HEK293 (cell line): ENCODE data around the gene RIT1.
A peak's percentile ranks its signal among the peaks of the same experiment; 100 is the strongest.

ENCODE experiments used
- GFI1B ChIP-seq: fragments of 450-650 bp; formaldehyde crosslinking; IDR thresholded peaks from 2 replicates; pipeline ENCODE4 v1.5.1; 2016; ENCODE audit warnings: missing biosample characterization, missing genetic modification characterization
- IKZF3 ChIP-seq: fragments of 450-650 bp; IDR thresholded peaks from 2 replicates; pipeline ENCODE4 v1.5.0; 2018; ENCODE audit warnings: missing biosample characterization, mild to moderate bottlenecking, missing genetic modification characterization, moderate library complexity
- KLF8 ChIP-seq: fragments of 450-650 bp; formaldehyde crosslinking; IDR thresholded peaks from 2 replicates; pipeline ENCODE4 v1.5.1; 2016; ENCODE audit warnings: missing biosample characterization, missing genetic modification characterization
- ZEB2 ChIP-seq: fragments of 450-650 bp; formaldehyde crosslinking; IDR thresholded peaks from 2 replicates; pipeline ENCODE4 v1.5.1; 2016; ENCODE audit warnings: missing biosample characterization, missing genetic modification characterization
- ZNF121 ChIP-seq: fragments of 450-650 bp; formaldehyde crosslinking; IDR thresholded peaks from 2 replicates; pipeline ENCODE4 v1.5.1; 2016; ENCODE audit warnings: missing biosample characterization, missing genetic modification characterization
- ZNF311 ChIP-seq: fragments of 450-650 bp; formaldehyde crosslinking; IDR thresholded peaks from 2 replicates; pipeline ENCODE4 v1.5.1; 2017; ENCODE audit warnings: missing biosample characterization, missing genetic modification characterization, borderline replicate concordance
- ZNF366 ChIP-seq: fragments of 450-650 bp; formaldehyde crosslinking; conservative IDR thresholded peaks from 2 replicates; pipeline ENCODE4 v1.5.1; 2016; ENCODE audit warnings: missing biosample characterization, missing genetic modification characterization
- ZNF391 ChIP-seq: fragments of 450-650 bp; formaldehyde crosslinking; IDR thresholded peaks from 2 replicates; pipeline ENCODE4 v1.5.1; 2016; ENCODE audit warnings: low read depth, missing biosample characterization, missing genetic modification characterization, borderline replicate concordance
- ZNF654 ChIP-seq: fragments of 450-650 bp; formaldehyde crosslinking; IDR thresholded peaks from 2 replicates; pipeline ENCODE4 v1.5.1; 2016; ENCODE audit warnings: low read depth, missing biosample characterization, missing genetic modification characterization
- ZSCAN16 ChIP-seq: fragments of 450-650 bp; formaldehyde crosslinking; IDR thresholded peaks from 2 replicates; pipeline ENCODE4 v1.5.1; 2016; ENCODE audit warnings: missing biosample characterization, missing genetic modification characterization
- ZSCAN30 ChIP-seq: fragments of 450-650 bp; IDR thresholded peaks from 2 replicates; pipeline ENCODE4 v1.5.1; 2018; ENCODE audit warnings: missing biosample characterization, mild to moderate bottlenecking, missing genetic modification characterization, moderate library complexity
- TF ChIP-seq, protein P1 (sequence below): fragments of 450-650 bp; formaldehyde crosslinking; IDR thresholded peaks from 2 replicates; pipeline ENCODE4 v1.5.1; 2016; ENCODE audit warnings: missing biosample characterization, missing genetic modification characterization
- TF ChIP-seq, protein P2 (sequence below): fragments of 450-650 bp; formaldehyde crosslinking; IDR thresholded peaks from 2 replicates; pipeline ENCODE4 v1.5.1; 2016; ENCODE audit warnings: missing biosample characterization, missing genetic modification characterization
- TF ChIP-seq, protein P3 (sequence below): fragments of 450-650 bp; formaldehyde crosslinking; IDR thresholded peaks from 2 replicates; pipeline ENCODE4 v1.5.1; 2016; ENCODE audit warnings: missing biosample characterization, missing genetic modification characterization
- TF ChIP-seq, protein P4 (sequence below): fragments of 450-650 bp; IDR thresholded peaks from 2 replicates; pipeline ENCODE4 v1.5.1; 2018; ENCODE audit warnings: missing biosample characterization, mild to moderate bottlenecking, missing genetic modification characterization
- TF ChIP-seq, protein P5 (sequence below): fragments of 450-650 bp; formaldehyde crosslinking; IDR thresholded peaks from 2 replicates; pipeline ENCODE4 v1.5.1; 2017; ENCODE audit warnings: missing biosample characterization, mild to moderate bottlenecking, missing genetic modification characterization, moderate library complexity
- TF ChIP-seq, protein P6 (sequence below): fragments of 450-650 bp; formaldehyde crosslinking; IDR thresholded peaks from 2 replicates; pipeline ENCODE4 v1.5.1; 2016; ENCODE audit warnings: missing biosample characterization, missing genetic modification characterization, borderline replicate concordance

The RIT1 gene

DNA sequence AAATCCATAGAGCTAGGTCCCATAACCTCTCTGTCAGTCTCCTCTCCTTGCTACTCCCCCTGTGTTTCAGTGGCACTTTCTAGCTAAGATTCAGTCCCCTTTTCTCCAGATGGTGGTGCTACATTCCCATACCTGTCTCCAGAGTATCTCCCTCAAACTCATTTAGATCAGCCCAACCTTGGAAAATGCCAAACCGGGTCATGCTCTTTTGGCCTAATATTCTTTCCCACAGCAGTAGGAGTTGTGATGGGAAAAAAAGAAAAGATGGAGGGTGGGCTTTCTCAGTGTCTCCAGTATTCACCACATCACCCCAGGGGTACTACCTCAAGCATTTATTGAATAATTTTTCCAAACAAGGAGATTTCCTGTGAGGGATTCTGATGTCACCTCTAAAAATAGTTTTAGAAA, 27.1 kb upstream of the RIT1 start (continued):
- TF ChIP-seq, protein P1, sequence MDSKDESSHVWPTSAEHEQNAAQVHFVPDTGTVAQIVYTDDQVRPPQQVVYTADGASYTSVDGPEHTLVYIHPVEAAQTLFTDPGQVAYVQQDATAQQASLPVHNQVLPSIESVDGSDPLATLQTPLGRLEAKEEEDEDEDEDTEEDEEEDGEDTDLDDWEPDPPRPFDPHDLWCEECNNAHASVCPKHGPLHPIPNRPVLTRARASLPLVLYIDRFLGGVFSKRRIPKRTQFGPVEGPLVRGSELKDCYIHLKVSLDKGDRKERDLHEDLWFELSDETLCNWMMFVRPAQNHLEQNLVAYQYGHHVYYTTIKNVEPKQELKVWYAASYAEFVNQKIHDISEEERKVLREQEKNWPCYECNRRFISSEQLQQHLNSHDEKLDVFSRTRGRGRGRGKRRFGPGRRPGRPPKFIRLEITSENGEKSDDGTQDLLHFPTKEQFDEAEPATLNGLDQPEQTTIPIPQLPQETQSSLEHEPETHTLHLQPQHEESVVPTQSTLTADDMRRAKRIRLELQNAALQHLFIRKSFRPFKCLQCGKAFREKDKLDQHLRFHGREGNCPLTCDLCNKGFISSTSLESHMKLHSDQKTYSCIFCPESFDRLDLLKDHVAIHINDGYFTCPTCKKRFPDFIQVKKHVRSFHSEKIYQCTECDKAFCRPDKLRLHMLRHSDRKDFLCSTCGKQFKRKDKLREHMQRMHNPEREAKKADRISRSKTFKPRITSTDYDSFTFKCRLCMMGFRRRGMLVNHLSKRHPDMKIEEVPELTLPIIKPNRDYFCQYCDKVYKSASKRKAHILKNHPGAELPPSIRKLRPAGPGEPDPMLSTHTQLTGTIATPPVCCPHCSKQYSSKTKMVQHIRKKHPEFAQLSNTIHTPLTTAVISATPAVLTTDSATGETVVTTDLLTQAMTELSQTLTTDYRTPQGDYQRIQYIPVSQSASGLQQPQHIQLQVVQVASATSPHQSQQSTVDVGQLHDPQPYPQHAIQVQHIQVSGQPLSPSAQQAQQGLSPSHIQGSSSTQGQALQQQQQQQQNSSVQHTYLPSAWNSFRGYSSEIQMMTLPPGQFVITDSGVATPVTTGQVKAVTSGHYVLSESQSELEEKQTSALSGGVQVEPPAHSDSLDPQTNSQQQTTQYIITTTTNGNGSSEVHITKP (tag by site-specific recombination): peak; percentile 99
- TF ChIP-seq, protein P2, sequence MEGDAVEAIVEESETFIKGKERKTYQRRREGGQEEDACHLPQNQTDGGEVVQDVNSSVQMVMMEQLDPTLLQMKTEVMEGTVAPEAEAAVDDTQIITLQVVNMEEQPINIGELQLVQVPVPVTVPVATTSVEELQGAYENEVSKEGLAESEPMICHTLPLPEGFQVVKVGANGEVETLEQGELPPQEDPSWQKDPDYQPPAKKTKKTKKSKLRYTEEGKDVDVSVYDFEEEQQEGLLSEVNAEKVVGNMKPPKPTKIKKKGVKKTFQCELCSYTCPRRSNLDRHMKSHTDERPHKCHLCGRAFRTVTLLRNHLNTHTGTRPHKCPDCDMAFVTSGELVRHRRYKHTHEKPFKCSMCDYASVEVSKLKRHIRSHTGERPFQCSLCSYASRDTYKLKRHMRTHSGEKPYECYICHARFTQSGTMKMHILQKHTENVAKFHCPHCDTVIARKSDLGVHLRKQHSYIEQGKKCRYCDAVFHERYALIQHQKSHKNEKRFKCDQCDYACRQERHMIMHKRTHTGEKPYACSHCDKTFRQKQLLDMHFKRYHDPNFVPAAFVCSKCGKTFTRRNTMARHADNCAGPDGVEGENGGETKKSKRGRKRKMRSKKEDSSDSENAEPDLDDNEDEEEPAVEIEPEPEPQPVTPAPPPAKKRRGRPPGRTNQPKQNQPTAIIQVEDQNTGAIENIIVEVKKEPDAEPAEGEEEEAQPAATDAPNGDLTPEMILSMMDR (tag by site-specific recombination): peak; percentile 85
- TF ChIP-seq, protein P3, sequence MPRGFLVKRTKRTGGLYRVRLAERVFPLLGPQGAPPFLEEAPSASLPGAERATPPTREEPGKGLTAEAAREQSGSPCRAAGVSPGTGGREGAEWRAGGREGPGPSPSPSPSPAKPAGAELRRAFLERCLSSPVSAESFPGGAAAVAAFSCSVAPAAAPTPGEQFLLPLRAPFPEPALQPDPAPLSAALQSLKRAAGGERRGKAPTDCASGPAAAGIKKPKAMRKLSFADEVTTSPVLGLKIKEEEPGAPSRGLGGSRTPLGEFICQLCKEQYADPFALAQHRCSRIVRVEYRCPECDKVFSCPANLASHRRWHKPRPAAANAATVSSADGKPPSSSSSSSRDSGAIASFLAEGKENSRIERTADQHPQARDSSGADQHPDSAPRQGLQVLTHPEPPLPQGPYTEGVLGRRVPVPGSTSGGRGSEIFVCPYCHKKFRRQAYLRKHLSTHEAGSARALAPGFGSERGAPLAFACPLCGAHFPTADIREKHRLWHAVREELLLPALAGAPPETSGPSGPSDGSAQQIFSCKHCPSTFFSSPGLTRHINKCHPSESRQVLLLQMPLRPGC (tag by site-specific recombination): no peak
- 0 out of 2 replicates have a peak, but pooled peaks have one; percentile 44 for TF ChIP-seq ZNF366 (tag by site-specific recombination)
- peak; percentile 86 for TF ChIP-seq ZNF121 (tag by site-specific recombination)
- TF ChIP-seq KLF8: peak; percentile 39
- peak; percentile 96 for TF ChIP-seq IKZF3 (tag by site-specific recombination)
- peak; percentile 44; the same call in 1 of the 2 replicates for TF ChIP-seq ZEB2 (tag by site-specific recombination)
- TF ChIP-seq, protein P4, sequence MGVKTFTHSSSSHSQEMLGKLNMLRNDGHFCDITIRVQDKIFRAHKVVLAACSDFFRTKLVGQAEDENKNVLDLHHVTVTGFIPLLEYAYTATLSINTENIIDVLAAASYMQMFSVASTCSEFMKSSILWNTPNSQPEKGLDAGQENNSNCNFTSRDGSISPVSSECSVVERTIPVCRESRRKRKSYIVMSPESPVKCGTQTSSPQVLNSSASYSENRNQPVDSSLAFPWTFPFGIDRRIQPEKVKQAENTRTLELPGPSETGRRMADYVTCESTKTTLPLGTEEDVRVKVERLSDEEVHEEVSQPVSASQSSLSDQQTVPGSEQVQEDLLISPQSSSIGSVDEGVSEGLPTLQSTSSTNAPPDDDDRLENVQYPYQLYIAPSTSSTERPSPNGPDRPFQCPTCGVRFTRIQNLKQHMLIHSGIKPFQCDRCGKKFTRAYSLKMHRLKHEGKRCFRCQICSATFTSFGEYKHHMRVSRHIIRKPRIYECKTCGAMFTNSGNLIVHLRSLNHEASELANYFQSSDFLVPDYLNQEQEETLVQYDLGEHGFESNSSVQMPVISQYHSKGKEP: no peak
- TF ChIP-seq, protein P5, sequence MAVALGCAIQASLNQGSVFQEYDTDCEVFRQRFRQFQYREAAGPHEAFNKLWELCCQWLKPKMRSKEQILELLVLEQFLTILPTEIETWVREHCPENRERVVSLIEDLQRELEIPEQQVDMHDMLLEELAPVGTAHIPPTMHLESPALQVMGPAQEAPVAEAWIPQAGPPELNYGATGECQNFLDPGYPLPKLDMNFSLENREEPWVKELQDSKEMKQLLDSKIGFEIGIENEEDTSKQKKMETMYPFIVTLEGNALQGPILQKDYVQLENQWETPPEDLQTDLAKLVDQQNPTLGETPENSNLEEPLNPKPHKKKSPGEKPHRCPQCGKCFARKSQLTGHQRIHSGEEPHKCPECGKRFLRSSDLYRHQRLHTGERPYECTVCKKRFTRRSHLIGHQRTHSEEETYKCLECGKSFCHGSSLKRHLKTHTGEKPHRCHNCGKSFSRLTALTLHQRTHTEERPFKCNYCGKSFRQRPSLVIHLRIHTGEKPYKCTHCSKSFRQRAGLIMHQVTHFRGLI (tag by site-specific recombination): peak; percentile 98
- TF ChIP-seq, protein P6, sequence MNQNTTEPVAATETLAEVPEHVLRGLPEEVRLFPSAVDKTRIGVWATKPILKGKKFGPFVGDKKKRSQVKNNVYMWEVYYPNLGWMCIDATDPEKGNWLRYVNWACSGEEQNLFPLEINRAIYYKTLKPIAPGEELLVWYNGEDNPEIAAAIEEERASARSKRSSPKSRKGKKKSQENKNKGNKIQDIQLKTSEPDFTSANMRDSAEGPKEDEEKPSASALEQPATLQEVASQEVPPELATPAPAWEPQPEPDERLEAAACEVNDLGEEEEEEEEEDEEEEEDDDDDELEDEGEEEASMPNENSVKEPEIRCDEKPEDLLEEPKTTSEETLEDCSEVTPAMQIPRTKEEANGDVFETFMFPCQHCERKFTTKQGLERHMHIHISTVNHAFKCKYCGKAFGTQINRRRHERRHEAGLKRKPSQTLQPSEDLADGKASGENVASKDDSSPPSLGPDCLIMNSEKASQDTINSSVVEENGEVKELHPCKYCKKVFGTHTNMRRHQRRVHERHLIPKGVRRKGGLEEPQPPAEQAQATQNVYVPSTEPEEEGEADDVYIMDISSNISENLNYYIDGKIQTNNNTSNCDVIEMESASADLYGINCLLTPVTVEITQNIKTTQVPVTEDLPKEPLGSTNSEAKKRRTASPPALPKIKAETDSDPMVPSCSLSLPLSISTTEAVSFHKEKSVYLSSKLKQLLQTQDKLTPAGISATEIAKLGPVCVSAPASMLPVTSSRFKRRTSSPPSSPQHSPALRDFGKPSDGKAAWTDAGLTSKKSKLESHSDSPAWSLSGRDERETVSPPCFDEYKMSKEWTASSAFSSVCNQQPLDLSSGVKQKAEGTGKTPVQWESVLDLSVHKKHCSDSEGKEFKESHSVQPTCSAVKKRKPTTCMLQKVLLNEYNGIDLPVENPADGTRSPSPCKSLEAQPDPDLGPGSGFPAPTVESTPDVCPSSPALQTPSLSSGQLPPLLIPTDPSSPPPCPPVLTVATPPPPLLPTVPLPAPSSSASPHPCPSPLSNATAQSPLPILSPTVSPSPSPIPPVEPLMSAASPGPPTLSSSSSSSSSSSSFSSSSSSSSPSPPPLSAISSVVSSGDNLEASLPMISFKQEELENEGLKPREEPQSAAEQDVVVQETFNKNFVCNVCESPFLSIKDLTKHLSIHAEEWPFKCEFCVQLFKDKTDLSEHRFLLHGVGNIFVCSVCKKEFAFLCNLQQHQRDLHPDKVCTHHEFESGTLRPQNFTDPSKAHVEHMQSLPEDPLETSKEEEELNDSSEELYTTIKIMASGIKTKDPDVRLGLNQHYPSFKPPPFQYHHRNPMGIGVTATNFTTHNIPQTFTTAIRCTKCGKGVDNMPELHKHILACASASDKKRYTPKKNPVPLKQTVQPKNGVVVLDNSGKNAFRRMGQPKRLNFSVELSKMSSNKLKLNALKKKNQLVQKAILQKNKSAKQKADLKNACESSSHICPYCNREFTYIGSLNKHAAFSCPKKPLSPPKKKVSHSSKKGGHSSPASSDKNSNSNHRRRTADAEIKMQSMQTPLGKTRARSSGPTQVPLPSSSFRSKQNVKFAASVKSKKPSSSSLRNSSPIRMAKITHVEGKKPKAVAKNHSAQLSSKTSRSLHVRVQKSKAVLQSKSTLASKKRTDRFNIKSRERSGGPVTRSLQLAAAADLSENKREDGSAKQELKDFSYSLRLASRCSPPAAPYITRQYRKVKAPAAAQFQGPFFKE: no peak
- TF ChIP-seq ZNF391 (tag by site-specific recombination): no peak
- no peak for TF ChIP-seq GFI1B (tag by site-specific recombination)
- TF ChIP-seq ZSCAN30 (tag by site-specific recombination): 0 out of 2 replicates have a peak, but pooled peaks have one; percentile 14
- peak; percentile 96 for TF ChIP-seq ZNF654 (tag by site-specific recombination)
- no peak for TF ChIP-seq ZNF311 (tag by site-specific recombination)
- no peak for TF ChIP-seq ZSCAN16 (tag by site-specific recombination)
